Sigmoid colon (tissue), 7 donors: Measurements from ENCODE around the gene R3HDM2. TPM values are rescaled to one million over a fixed set of nuclear protein-coding genes. Genes with fewer than 3 reads are reported as not detected.

Experiments used
- DNase-seq: peaks from one replicate; pipeline ENCODE4 v3.0.0-alpha.2; 2019
- H3K27ac ChIP-seq, 4 donors: fragments of 200-600 bp; sonication (generic); one replicate each; pipeline ENCODE4 v1.5.1; 2016 to 2019; ENCODE audit warnings: mild to moderate bottlenecking in 1 of 4
- H3K27me3 ChIP-seq, 3 donors: fragments of 200-600 bp; sonication (generic); one replicate each; pipeline ENCODE4 v1.5.1; 2019; ENCODE audit warnings: mild to moderate bottlenecking in 1 of 3
- H3K36me3 ChIP-seq, 4 donors: fragments of 200-600 bp; sonication (generic); one replicate each; pipeline ENCODE4 v1.5.1; 2016 to 2019
- H3K4me1 ChIP-seq, 4 donors: fragments of 200-600 bp; sonication (generic); one replicate each; pipeline ENCODE4 v1.5.1; 2017 to 2019
- H3K4me3 ChIP-seq, 4 donors: fragments of 200-600 bp; sonication (generic); one replicate each; pipeline ENCODE4 v1.5.1; 2017 to 2019; ENCODE audit warnings: mild to moderate bottlenecking in 2 of 4, moderate library complexity in 1 of 4
- H3K9me3 ChIP-seq, 4 donors: fragments of 200-600 bp in 3 of 4; sonication (generic) in 3 of 4; one replicate each; pipeline versions ENCODE4 v1.5.1 to v1.6.1; 2013 to 2019
- CTCF ChIP-seq, 4 experiments: fragments of 450-650 bp in 3 of 4; fragments of 200-600 bp in 1 of 4; IDR thresholded peaks; one replicate each; pipeline ENCODE4 v1.5.1; 2016 to 2019; ENCODE audit warnings: antibody characterized with exemption in 4 of 4, mild to moderate bottlenecking in 3 of 4, moderate library complexity in 2 of 4
- EP300 ChIP-seq, 4 donors: sonication (generic); formaldehyde crosslinking; IDR thresholded peaks; one replicate each; pipeline ENCODE4 v1.6.1; 2017; ENCODE audit warnings: antibody characterized with exemption in 4 of 4
- POLR2A ChIP-seq, 2 donors: fragments of 450-650 bp; IDR thresholded peaks; one replicate each; pipeline ENCODE4 v1.6.1; 2016; ENCODE audit warnings: antibody characterized with exemption in 2 of 2, mild to moderate bottlenecking in 2 of 2, moderate library complexity in 2 of 2
- POLR2AphosphoS5 ChIP-seq, 4 donors: sonication (generic); formaldehyde crosslinking; IDR thresholded peaks; one replicate each; pipeline ENCODE4 v1.6.1; 2017; ENCODE audit warnings: antibody characterized with exemption in 4 of 4
- WGBS, 2 donors: extraction: QIAGEN DNeasy Blood & Tissue Kit; methylation state at CpG; one replicate each; pipeline ENCODE4 v1.1.7; 2013; 5-methylcytosine and 5-hydroxymethylcytosine counted together
- intact Hi-C: fragments of 100-400 bp; cut with DNase I; formaldehyde crosslinking; loops from one replicate; pipeline ENCODE4 v1.15.1; 2023
- polyA plus RNA-seq, 3 donors: library from polyadenylated mRNA; stranded (reverse); fragments of 200-250 nt; gene quantifications; one replicate each; pipeline ENCODE4 v1.2.3, GENCODE V29; 2013
- total RNA-seq, 4 donors: library from RNA; depleted of rRNA; stranded (reverse); fragments of >200 nt; gene quantifications; one replicate each; pipeline ENCODE4 v1.1.0, GENCODE V29; 2016
- donor health status: healthy with polysubstance abuse.
- donor health status: Bipolar disorder and iron deficiency.
- donor health status: healthy.

Gene R3HDM2
- total and polyA plus RNA-seq, 7 donors: 10.9 to 37.7 (median 28.3) TPM

- DNase-seq: peak; percentile 93
- Histone ChIP-seq H3K4me1 (peaks cover 0 to 66% (median 58%) of the 10 kb centered on the region in 4 donors), H3K36me3 (peaks cover 0 to 10% (median 2%) of the 10 kb centered on the region in 4 donors), H3K27me3 (peaks cover 60 to 88% (median 84%) of the 10 kb centered on the region in 3 donors), H3K9me3 (no peaks in the 10 kb centered on the region), H3K27ac (peak overlapping the region in 1 of 4 donors; percentile 38), H3K4me3 (peak overlapping the region; percentile 26 to 50 (median 44))
- WGBS, 2 donors: 1 to 2% methylated on average over 47 of the region's 47 CpGs
- intact Hi-C loops: loop anchor here (1.0 to 5.0 kb wide), 2 partner anchors 25 to 167 kb away; no protein-coding TSS in a partner anchor
- no peak for TF ChIP-seq POLR2A (IDR thresholded peaks at IDR 0.05)
- TF ChIP-seq POLR2AphosphoS5 (IDR thresholded peaks at IDR 0.05): peak in 2 of 4 donors; percentile 41 to 50
- peak; percentile 100 for TF ChIP-seq CTCF (IDR thresholded peaks at IDR 0.05)
Observed at GRCh38 chr12:57238854-57239554, 191.8 kb downstream of the R3HDM2 start.

GRCh38 chr12:57237932-57238853 lies 192.7 kb downstream of the R3HDM2 start:
- intact Hi-C loops: loop anchor here (5.0 kb wide), 1 partner anchor 166 kb away; no protein-coding TSS in a partner anchor
- peaks cover 0 to 58% (median 52%) of the 10 kb centered on the region in 4 donors for H3K4me1 ChIP-seq
- no peak for TF ChIP-seq CTCF (IDR thresholded peaks at IDR 0.05)
- no peak for TF ChIP-seq POLR2A (IDR thresholded peaks at IDR 0.05)
- TF ChIP-seq POLR2AphosphoS5 (IDR thresholded peaks at IDR 0.05): no peak
- no peak for TF ChIP-seq EP300 (IDR thresholded peaks at IDR 0.05)
- peak overlapping the region; percentile 26 to 50 (median 44) for H3K4me3 ChIP-seq
- H3K9me3 ChIP-seq: no peaks in the 10 kb centered on the region
- 2 to 4% methylated on average over 63 of the region's 63 CpGs for WGBS, 2 donors
- peak overlapping the region in 1 of 4 donors; percentile 38 for H3K27ac ChIP-seq
- peaks cover 0 to 18% (median 6%) of the 10 kb centered on the region in 4 donors for H3K36me3 ChIP-seq
- peaks cover 55 to 80% (median 76%) of the 10 kb centered on the region in 3 donors for H3K27me3 ChIP-seq
- DNase-seq: peak; percentile 67

- no peak overlapping the region for H3K4me3 ChIP-seq
- no peak for DNase-seq
- WGBS, 2 donors: 16 to 32% methylated on average over 5 of the region's 5 CpGs
- H3K27ac ChIP-seq: no peak overlapping the region
- no peak for TF ChIP-seq POLR2A (IDR thresholded peaks at IDR 0.05)
- no peaks in the 10 kb centered on the region for H3K9me3 ChIP-seq
- peaks cover 50 to 74% (median 70%) of the 10 kb centered on the region in 3 donors for H3K27me3 ChIP-seq
- intact Hi-C loops: loop anchor here (5.0 kb wide), 1 partner anchor 165 kb away; no protein-coding TSS in a partner anchor
- H3K4me1 ChIP-seq: peaks cover 0 to 51% (median 46%) of the 10 kb centered on the region in 4 donors
- peaks cover 3 to 25% (median 12%) of the 10 kb centered on the region in 4 donors for H3K36me3 ChIP-seq
Observed at GRCh38 chr12:57237596-57237931, 193.3 kb downstream of the R3HDM2 start.

GRCh38 chr12:57236925-57237595 lies 193.8 kb downstream of the R3HDM2 start:
- no peaks in the 10 kb centered on the region for H3K9me3 ChIP-seq
- no peak overlapping the region for H3K4me3 ChIP-seq
- TF ChIP-seq EP300 (IDR thresholded peaks at IDR 0.05): no peak
- TF ChIP-seq POLR2A (IDR thresholded peaks at IDR 0.05): no peak
- TF ChIP-seq POLR2AphosphoS5 (IDR thresholded peaks at IDR 0.05): no peak
- no peak for TF ChIP-seq CTCF (IDR thresholded peaks at IDR 0.05)
- H3K36me3 ChIP-seq: peaks cover 4 to 30% (median 17%) of the 10 kb centered on the region in 4 donors
- peak; percentile 70 for DNase-seq
- intact Hi-C loops: loop anchor here (5.0 kb wide), 1 partner anchor 165 kb away; no protein-coding TSS in a partner anchor
- no peak overlapping the region for H3K27ac ChIP-seq
- peaks cover 0 to 46% (median 41%) of the 10 kb centered on the region in 4 donors for H3K4me1 ChIP-seq
- peaks cover 45 to 69% (median 65%) of the 10 kb centered on the region in 3 donors for H3K27me3 ChIP-seq
- 21 to 27% methylated on average over 9 of the region's 9 CpGs for WGBS, 2 donors
